Tibial nerve (tissue), 4 donors: Measurements from ENCODE around the gene IL1RAP.

Experiments used
- CTCF ChIP-seq, 5 experiments: fragments of 200-600 bp in 3 of 5; fragments of 450-650 bp in 2 of 5; sonication (generic) in 3 of 5; IDR thresholded peaks; one replicate each; pipeline ENCODE4 v1.5.1; 2016 to 2019; ENCODE audit warnings: antibody characterized with exemption in 5 of 5, mild to moderate bottlenecking in 3 of 5, moderate library complexity in 2 of 5
- EP300 ChIP-seq, 2 donors: sonication (generic); formaldehyde crosslinking; IDR thresholded peaks; one replicate each; pipeline ENCODE4 v1.6.1; 2017; ENCODE audit warnings: antibody characterized with exemption in 2 of 2, mild to moderate bottlenecking in 1 of 2

- no peak for TF ChIP-seq CTCF (IDR thresholded peaks at IDR 0.05)
- no peak for TF ChIP-seq EP300 (IDR thresholded peaks at IDR 0.05)
These were observed 81.9 kb downstream of the IL1RAP start for GRCh38 chr3:190595807-190596206.
